NCI-H2171 treated with DMSO at 0.1 percent for 48 hours (cell line): ENCODE measurements around the gene MSMP.

Experiments used
- DNase-seq: peaks from one replicate; lab custom pipeline; 2025; lab: John Stamatoyannopoulos, UW

Gene MSMP

GRCh38 chr9:35754264-35754663 lies at the start of gene MSMP:
MSMP (minus strand) TSS chr9:35754276; CDS start chr9:35754129, 147 bp downstream.
- DNase-seq, result no peak

GRCh38 chr9:35801328-35802128 lies 47.5 kb upstream of the MSMP start:
- no peak for DNase-seq

- no peak for DNase-seq
These were observed 46.5 kb upstream of the MSMP start for GRCh38 chr9:35800530-35800929.

- DNase-seq, result no peak
These were observed 44.7 kb upstream of the MSMP start for GRCh38 chr9:35798658-35799374.

- no peak for DNase-seq
These were observed 43.4 kb upstream of the MSMP start for GRCh38 chr9:35797311-35798109.

GRCh38 chr9:35795695-35796094 lies 41.6 kb upstream of the MSMP start:
- no peak for DNase-seq

GRCh38 chr9:35793461-35793860 lies 39.4 kb upstream of the MSMP start:
- DNase-seq, result no peak

GRCh38 chr9:35792826-35793225 lies 38.8 kb upstream of the MSMP start:
- DNase-seq, result no peak

GRCh38 chr9:35792024-35792813 lies 38.1 kb upstream of the MSMP start:
- no peak for DNase-seq

GRCh38 chr9:35791297-35791921 lies 37.3 kb upstream of the MSMP start, which contains the start of gene NPR2:
NPR2 (plus strand) TSS chr9:35791591; CDS start chr9:35792409, 818 bp downstream.
- no peak for DNase-seq

GRCh38 chr9:35790385-35791296 lies 36.6 kb upstream of the MSMP start:
- DNase-seq, result peak; percentile 84

- no peak for DNase-seq
These were observed 35.9 kb upstream of the MSMP start for GRCh38 chr9:35790025-35790384.

- DNase-seq, result no peak
These were observed 35.5 kb upstream of the MSMP start for GRCh38 chr9:35789541-35789940.

GRCh38 chr9:35783418-35783817 lies 29.3 kb upstream of the MSMP start:
- DNase-seq, result no peak

GRCh38 chr9:35781066-35781465 lies 27.0 kb upstream of the MSMP start:
- DNase-seq, result no peak

- DNase-seq, result no peak
These were observed 24.4 kb upstream of the MSMP start for GRCh38 chr9:35778496-35778895.

- peak; percentile 73 for DNase-seq
These were observed 21.9 kb upstream of the MSMP start for GRCh38 chr9:35776018-35776417.

GRCh38 chr9:35774907-35775635 lies 21.0 kb upstream of the MSMP start:
- peak; percentile 5 for DNase-seq

- peak; percentile 12 for DNase-seq
These were observed 17.9 kb upstream of the MSMP start for GRCh38 chr9:35771943-35772342.
